ENCODE data around the gene ASIC3. TPM values are rescaled to one million over a fixed set of nuclear protein-coding genes. Genes with fewer than 3 reads are reported as not detected.

The ASIC3 gene
- total RNA-seq, 1 donor from 2014 or later: not detected

DNA sequence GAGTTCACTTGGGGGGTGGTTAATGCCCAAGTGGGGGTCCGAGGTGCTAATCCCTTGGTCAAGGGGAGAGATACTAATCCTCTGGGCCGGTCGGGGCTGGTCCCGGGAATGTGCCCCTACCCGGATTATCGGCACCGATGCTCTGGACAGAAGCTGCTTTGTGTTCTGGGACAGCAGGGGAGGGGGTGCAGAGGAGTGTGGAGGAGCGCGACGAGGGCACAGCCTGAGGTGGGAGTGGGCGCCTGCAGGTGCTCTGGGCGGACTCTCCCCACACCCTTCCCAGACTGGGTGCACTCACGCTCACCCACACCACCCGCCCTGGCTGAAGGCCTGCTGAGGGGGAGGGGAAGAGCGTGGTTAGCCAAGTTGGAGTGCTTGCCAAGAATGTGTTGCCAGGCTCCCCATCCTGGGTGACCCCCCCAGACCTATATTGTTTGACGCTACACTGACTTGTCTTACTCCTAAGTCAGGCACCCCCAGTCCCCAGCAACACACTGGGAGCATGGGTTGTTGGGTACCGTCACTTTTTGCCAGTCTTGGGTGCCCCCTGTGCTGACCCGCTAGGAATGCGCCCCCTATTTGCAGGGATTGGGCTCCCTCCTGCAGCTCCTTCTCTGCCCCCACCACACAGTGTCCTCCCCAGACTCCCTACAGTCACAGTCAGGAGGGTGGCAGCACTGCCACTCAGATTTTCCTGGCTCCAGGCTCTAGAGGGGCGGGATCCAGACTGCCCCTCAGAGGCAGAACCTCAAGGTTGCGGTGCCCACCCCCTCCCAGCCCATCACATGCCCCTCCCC lies 12.3 kb downstream of the ASIC3 start:
- peaks cover 47 to 51% (median 49%) of the 10 kb centered on the region in 3 donors for H3K4me1 ChIP-seq (ENCODE audit: control insufficient read depth in 3 of 3, insufficient read depth in 3 of 3, low read length in 3 of 3)
- H3K4me3 ChIP-seq (ENCODE audit: low read length in 3 of 3): peak overlapping the region; percentile 75 to 90 (median 86)
- H3K9ac ChIP-seq (ENCODE audit: low read depth in 1 of 3, low read length in 3 of 3): peak overlapping the region; percentile 59 to 95 (median 77)
- no peaks in the 10 kb centered on the region for H3K27me3 ChIP-seq (ENCODE audit: control insufficient read depth in 3 of 3, insufficient read depth in 3 of 3, low read length in 3 of 3)
- H3K9me3 ChIP-seq (ENCODE audit: control insufficient read depth in 3 of 3, low read length in 3 of 3): no peaks in the 10 kb centered on the region
- peaks cover 11 to 17% (median 13%) of the 10 kb centered on the region in 3 donors for H3K36me3 ChIP-seq (ENCODE audit: control insufficient read depth in 3 of 3, insufficient read depth in 3 of 3, low read length in 3 of 3)
- peak overlapping the region; percentile 98 for H3K27ac ChIP-seq (ENCODE audit: low read depth, low read length)

GRCh38 chr7:151061213-151062110 lies 13.1 kb downstream of the ASIC3 start:
- H3K9ac ChIP-seq (ENCODE audit: low read depth in 1 of 3, low read length in 3 of 3): no peak overlapping the region
- peaks cover 13 to 19% (median 14%) of the 10 kb centered on the region in 3 donors for H3K36me3 ChIP-seq (ENCODE audit: control insufficient read depth in 3 of 3, insufficient read depth in 3 of 3, low read length in 3 of 3)
- no peaks in the 10 kb centered on the region for H3K9me3 ChIP-seq (ENCODE audit: control insufficient read depth in 3 of 3, low read length in 3 of 3)
- H3K4me3 ChIP-seq (ENCODE audit: low read length in 3 of 3): no peak overlapping the region
- no peaks in the 10 kb centered on the region for H3K27me3 ChIP-seq (ENCODE audit: control insufficient read depth in 3 of 3, insufficient read depth in 3 of 3, low read length in 3 of 3)
- peaks cover 47 to 51% (median 49%) of the 10 kb centered on the region in 3 donors for H3K4me1 ChIP-seq (ENCODE audit: control insufficient read depth in 3 of 3, insufficient read depth in 3 of 3, low read length in 3 of 3)
- H3K27ac ChIP-seq (ENCODE audit: low read depth, low read length): no peak overlapping the region

- H3K27me3 ChIP-seq (ENCODE audit: control insufficient read depth in 3 of 3, insufficient read depth in 3 of 3, low read length in 3 of 3): no peaks in the 10 kb centered on the region
- H3K27ac ChIP-seq (ENCODE audit: low read depth, low read length): no peak overlapping the region
- no peak overlapping the region for H3K4me3 ChIP-seq (ENCODE audit: low read length in 3 of 3)
- H3K4me1 ChIP-seq (ENCODE audit: control insufficient read depth in 3 of 3, insufficient read depth in 3 of 3, low read length in 3 of 3): peaks cover 41 to 45% (median 44%) of the 10 kb centered on the region in 3 donors
- peaks cover 14 to 19% (median 16%) of the 10 kb centered on the region in 3 donors for H3K36me3 ChIP-seq (ENCODE audit: control insufficient read depth in 3 of 3, insufficient read depth in 3 of 3, low read length in 3 of 3)
- no peak overlapping the region for H3K9ac ChIP-seq (ENCODE audit: low read depth in 1 of 3, low read length in 3 of 3)
- no peaks in the 10 kb centered on the region for H3K9me3 ChIP-seq (ENCODE audit: control insufficient read depth in 3 of 3, low read length in 3 of 3)
These were observed 13.7 kb downstream of the ASIC3 start for GRCh38 chr7:151062111-151062398.

DNA sequence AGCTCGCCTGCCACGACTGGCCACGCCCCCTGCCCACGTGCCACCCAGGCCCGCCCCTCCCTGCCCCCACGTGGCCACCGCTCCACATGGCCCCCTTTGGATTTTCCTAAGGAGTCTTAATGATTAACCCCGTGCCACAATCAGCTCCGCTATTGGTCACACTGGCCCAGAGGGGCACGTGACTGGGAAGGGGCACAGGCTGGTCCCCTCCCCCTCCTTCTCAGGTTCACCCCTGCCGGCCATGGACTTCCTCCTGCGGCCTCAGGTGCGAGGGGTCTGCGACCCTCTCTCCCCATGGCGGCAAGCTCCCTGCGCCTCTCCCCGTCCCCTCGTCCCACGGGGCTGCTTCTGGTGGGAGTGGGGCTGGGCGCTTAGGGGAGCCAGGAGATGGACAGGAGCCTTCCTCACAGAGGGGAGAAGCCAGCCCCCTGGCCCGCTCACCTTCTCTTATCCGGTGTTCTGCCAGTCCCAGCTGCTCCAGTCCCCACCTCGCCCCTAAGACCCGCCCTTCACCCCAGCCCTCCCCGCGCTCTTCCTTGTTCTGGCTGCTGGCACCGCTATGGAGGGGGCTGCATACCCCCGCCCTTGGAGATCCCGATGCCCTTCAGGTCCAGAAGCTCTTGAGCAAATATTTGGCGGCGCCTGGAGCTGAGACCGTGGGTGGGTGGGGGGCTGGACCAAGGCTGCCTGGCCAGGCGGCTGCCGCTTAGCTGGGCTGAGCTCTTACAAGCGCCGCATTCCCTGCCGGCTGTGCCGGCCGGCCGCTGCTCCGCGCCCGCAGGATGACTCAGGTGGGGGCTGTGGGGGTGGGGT lies 14.3 kb downstream of the ASIC3 start:
- H3K27ac ChIP-seq (ENCODE audit: low read depth, low read length): peak overlapping the region; percentile 7
- H3K9ac ChIP-seq (ENCODE audit: low read depth in 1 of 3, low read length in 3 of 3): peak overlapping the region in 1 of 3 donors; percentile 33
- peaks cover 37 to 40% (median 39%) of the 10 kb centered on the region in 3 donors for H3K4me1 ChIP-seq (ENCODE audit: control insufficient read depth in 3 of 3, insufficient read depth in 3 of 3, low read length in 3 of 3)

DNA sequence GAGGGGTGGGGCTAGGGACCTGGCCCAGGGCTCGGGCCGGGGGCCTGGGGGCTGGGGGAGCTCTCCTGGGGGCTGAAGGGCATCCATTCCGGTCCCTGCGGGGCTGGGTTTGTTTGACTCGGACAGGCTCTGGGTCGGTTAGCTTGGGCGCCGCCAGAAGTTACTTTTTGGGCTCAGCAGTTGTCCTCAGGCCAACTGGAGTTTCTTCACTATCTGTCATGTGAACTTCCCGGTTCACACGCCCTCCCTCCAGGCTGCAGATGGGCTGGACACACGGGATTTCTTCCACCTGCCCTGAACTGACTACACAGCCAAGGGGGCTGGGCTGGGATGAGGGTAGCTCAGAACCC lies 14.9 kb downstream of the ASIC3 start:
- H3K36me3 ChIP-seq (ENCODE audit: control insufficient read depth in 3 of 3, insufficient read depth in 3 of 3, low read length in 3 of 3): peaks cover 21 to 30% (median 24%) of the 10 kb centered on the region in 3 donors
- H3K9ac ChIP-seq (ENCODE audit: low read depth in 1 of 3, low read length in 3 of 3): peak overlapping the region in 1 of 3 donors; percentile 8
- H3K9me3 ChIP-seq (ENCODE audit: control insufficient read depth in 3 of 3, low read length in 3 of 3): no peaks in the 10 kb centered on the region
- no peak overlapping the region for H3K4me3 ChIP-seq (ENCODE audit: low read length in 3 of 3)
- H3K27ac ChIP-seq (ENCODE audit: low read depth, low read length): peak overlapping the region; percentile 7
- peaks cover 37 to 38% (median 37%) of the 10 kb centered on the region in 3 donors for H3K4me1 ChIP-seq (ENCODE audit: control insufficient read depth in 3 of 3, insufficient read depth in 3 of 3, low read length in 3 of 3)
- no peaks in the 10 kb centered on the region for H3K27me3 ChIP-seq (ENCODE audit: control insufficient read depth in 3 of 3, insufficient read depth in 3 of 3, low read length in 3 of 3)

More for the DNA sequence above, 14.3 kb downstream of the ASIC3 start:
- Histone ChIP-seq H3K4me3 (ENCODE audit: low read length in 3 of 3) (peak overlapping the region in 1 of 3 donors; percentile 6), H3K36me3 (ENCODE audit: control insufficient read depth in 3 of 3, insufficient read depth in 3 of 3, low read length in 3 of 3) (peaks cover 19 to 25% (median 20%) of the 10 kb centered on the region in 3 donors), H3K27me3 (ENCODE audit: control insufficient read depth in 3 of 3, insufficient read depth in 3 of 3, low read length in 3 of 3) (no peaks in the 10 kb centered on the region), H3K9me3 (ENCODE audit: control insufficient read depth in 3 of 3, low read length in 3 of 3) (no peaks in the 10 kb centered on the region)

DNA sequence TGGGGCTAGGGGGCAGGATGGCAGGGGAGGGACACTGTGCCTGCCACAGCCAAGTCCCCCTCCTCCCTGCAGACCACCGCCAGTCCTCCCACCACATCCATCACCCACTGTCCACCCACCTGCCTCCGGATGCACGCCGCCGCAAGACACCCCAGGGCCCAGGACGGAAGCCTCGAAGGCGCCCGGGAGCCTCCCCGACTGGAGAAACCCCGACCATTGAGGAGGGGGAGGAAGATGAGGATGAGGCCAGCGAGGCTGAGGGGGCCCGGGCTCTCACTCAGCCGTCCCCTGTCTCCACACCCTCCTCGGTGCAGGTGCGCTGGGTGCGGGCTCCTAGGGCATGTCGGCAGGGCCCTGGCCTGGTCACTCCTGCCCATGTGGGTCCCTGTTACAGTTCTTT lies 16.1 kb downstream of the ASIC3 start:
- H3K9me3 ChIP-seq (ENCODE audit: control insufficient read depth in 3 of 3, low read length in 3 of 3): no peaks in the 10 kb centered on the region
- no peak overlapping the region for H3K9ac ChIP-seq (ENCODE audit: low read depth in 1 of 3, low read length in 3 of 3)
- no peak overlapping the region for H3K27ac ChIP-seq (ENCODE audit: low read depth, low read length)
- no peak overlapping the region for H3K4me3 ChIP-seq (ENCODE audit: low read length in 3 of 3)
- H3K36me3 ChIP-seq (ENCODE audit: control insufficient read depth in 3 of 3, insufficient read depth in 3 of 3, low read length in 3 of 3): peaks cover 25 to 39% (median 32%) of the 10 kb centered on the region in 3 donors
- H3K4me1 ChIP-seq (ENCODE audit: control insufficient read depth in 3 of 3, insufficient read depth in 3 of 3, low read length in 3 of 3): peaks cover 26 to 27% (median 27%) of the 10 kb centered on the region in 3 donors
- no peaks in the 10 kb centered on the region for H3K27me3 ChIP-seq (ENCODE audit: control insufficient read depth in 3 of 3, insufficient read depth in 3 of 3, low read length in 3 of 3)

- H3K9ac ChIP-seq (ENCODE audit: low read depth in 1 of 3, low read length in 3 of 3): no peak overlapping the region
- no peak overlapping the region for H3K4me3 ChIP-seq (ENCODE audit: low read length in 3 of 3)
- peaks cover 24 to 27% (median 27%) of the 10 kb centered on the region in 3 donors for H3K4me1 ChIP-seq (ENCODE audit: control insufficient read depth in 3 of 3, insufficient read depth in 3 of 3, low read length in 3 of 3)
- H3K36me3 ChIP-seq (ENCODE audit: control insufficient read depth in 3 of 3, insufficient read depth in 3 of 3, low read length in 3 of 3): peaks cover 28 to 44% (median 37%) of the 10 kb centered on the region in 3 donors
- H3K9me3 ChIP-seq (ENCODE audit: control insufficient read depth in 3 of 3, low read length in 3 of 3): no peaks in the 10 kb centered on the region
- no peaks in the 10 kb centered on the region for H3K27me3 ChIP-seq (ENCODE audit: control insufficient read depth in 3 of 3, insufficient read depth in 3 of 3, low read length in 3 of 3)
- H3K27ac ChIP-seq (ENCODE audit: low read depth, low read length): no peak overlapping the region
These were observed 16.7 kb downstream of the ASIC3 start for GRCh38 chr7:151064993-151065392.

DNA sequence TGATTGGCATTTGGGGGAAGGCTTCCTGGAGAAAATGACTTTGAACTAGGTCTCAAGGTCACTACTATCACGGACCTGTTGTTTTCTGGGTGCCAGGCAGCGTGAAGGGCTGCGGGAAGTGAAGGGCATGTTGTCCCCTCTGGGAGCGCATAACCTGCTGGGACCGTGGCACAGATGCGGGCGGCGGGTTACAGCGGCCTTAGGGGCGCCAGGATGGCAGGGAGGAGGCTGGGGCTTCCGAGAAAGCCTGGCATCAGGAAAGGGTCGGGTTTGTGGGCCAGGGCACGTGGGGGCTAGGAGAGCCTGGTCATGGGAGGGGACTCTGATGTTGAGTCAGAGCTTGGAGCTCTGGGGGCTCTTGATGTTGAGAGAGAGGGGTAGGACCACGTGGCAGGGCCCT lies 17.2 kb downstream of the ASIC3 start:
- Histone ChIP-seq H3K4me1 (ENCODE audit: control insufficient read depth in 3 of 3, insufficient read depth in 3 of 3, low read length in 3 of 3) (peaks cover 19 to 22% (median 22%) of the 10 kb centered on the region in 3 donors), H3K9me3 (ENCODE audit: control insufficient read depth in 3 of 3, low read length in 3 of 3) (no peaks in the 10 kb centered on the region), H3K27me3 (ENCODE audit: control insufficient read depth in 3 of 3, insufficient read depth in 3 of 3, low read length in 3 of 3) (no peaks in the 10 kb centered on the region), H3K36me3 (ENCODE audit: control insufficient read depth in 3 of 3, insufficient read depth in 3 of 3, low read length in 3 of 3) (peaks cover 34 to 50% (median 42%) of the 10 kb centered on the region in 3 donors), H3K9ac (ENCODE audit: low read depth in 1 of 3, low read length in 3 of 3) (no peak overlapping the region), H3K4me3 (ENCODE audit: low read length in 3 of 3) (no peak overlapping the region), H3K27ac (ENCODE audit: low read depth, low read length) (no peak overlapping the region)

DNA sequence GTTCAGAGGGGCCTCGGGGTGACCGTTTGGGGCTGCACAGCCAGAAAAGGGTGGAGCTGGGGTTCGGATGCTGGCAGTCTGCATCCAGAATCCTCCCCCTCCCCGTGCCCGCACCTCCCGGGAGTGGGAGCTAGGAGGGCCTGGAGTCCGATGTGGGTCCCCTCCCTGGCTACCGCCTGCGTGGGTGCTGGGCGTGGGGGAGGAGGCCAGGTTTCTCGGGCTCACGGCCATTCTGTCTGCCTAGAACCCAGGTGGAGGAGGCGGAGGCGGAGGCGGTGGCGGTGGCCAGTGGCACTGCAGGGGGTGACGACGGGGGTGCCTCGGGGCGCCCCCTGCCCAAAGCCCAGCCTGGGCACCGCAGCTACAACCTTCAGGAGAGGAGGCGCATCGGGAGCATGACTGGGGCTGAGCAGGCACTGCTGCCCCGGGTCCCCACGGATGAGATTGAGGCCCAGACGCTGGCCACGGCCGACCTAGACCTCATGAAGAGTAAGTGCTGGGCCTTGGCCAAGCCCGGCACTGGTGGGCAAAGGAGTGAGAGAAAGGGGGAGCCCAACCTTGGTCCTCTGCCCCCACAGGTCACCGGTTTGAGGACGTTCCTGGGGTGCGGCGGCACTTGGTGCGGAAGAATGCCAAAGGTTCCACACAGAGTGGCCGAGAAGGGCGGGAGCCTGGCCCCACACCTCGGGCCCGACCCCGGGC lies 18.1 kb downstream of the ASIC3 start:
- Histone ChIP-seq H3K9me3 (ENCODE audit: control insufficient read depth in 3 of 3, low read length in 3 of 3) (no peaks in the 10 kb centered on the region), H3K27me3 (ENCODE audit: control insufficient read depth in 3 of 3, insufficient read depth in 3 of 3, low read length in 3 of 3) (no peaks in the 10 kb centered on the region), H3K9ac (ENCODE audit: low read depth in 1 of 3, low read length in 3 of 3) (no peak overlapping the region), H3K27ac (ENCODE audit: low read depth, low read length) (no peak overlapping the region), H3K4me1 (ENCODE audit: control insufficient read depth in 3 of 3, insufficient read depth in 3 of 3, low read length in 3 of 3) (peaks cover 11 to 13% (median 13%) of the 10 kb centered on the region in 3 donors), H3K4me3 (ENCODE audit: low read length in 3 of 3) (no peak overlapping the region), H3K36me3 (ENCODE audit: control insufficient read depth in 3 of 3, insufficient read depth in 3 of 3, low read length in 3 of 3) (peaks cover 40 to 55% (median 51%) of the 10 kb centered on the region in 3 donors)
